Uterus (tissue), 2 donors: Measurements from ENCODE around the gene CGNL1.

Experiments
- POLR2A ChIP-seq, 2 donors: fragments of 450-650 bp; IDR thresholded peaks; one replicate each; pipeline ENCODE4 v1.6.1; 2016; ENCODE audit warnings: antibody characterized with exemption in 2 of 2, mild to moderate bottlenecking in 1 of 2, moderate library complexity in 1 of 2
- TF ChIP-seq, protein P1 (sequence below), 4 experiments: fragments of 200-600 bp in 2 of 4; fragments of 450-650 bp in 2 of 4; sonication (generic) in 2 of 4; IDR thresholded peaks; one replicate each; pipeline ENCODE4 v1.5.1; 2016 to 2019; ENCODE audit warnings: antibody characterized with exemption in 4 of 4, mild to moderate bottlenecking in 2 of 4, moderate library complexity in 1 of 4

DNA sequence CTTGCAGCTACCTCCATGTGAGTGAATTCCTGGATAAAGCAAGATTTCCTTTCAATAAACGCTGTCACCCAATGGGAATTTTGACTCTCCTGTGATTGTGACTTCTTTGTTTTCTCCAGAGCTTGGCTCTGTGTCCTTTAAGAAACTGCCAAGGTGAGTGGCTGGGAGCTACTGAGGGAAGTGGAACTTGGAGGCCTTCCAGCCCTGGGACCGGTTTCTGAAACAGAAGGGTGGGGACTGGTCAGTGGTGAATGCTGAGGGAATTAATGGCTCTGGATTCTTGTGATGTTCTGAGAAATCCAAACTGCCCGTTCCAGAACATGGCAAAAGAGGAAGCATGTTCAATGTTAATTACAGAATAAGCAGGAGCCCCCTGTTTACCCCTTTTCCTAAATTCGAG, 174.3 kb downstream of the CGNL1 start:
- TF ChIP-seq, protein P1, sequence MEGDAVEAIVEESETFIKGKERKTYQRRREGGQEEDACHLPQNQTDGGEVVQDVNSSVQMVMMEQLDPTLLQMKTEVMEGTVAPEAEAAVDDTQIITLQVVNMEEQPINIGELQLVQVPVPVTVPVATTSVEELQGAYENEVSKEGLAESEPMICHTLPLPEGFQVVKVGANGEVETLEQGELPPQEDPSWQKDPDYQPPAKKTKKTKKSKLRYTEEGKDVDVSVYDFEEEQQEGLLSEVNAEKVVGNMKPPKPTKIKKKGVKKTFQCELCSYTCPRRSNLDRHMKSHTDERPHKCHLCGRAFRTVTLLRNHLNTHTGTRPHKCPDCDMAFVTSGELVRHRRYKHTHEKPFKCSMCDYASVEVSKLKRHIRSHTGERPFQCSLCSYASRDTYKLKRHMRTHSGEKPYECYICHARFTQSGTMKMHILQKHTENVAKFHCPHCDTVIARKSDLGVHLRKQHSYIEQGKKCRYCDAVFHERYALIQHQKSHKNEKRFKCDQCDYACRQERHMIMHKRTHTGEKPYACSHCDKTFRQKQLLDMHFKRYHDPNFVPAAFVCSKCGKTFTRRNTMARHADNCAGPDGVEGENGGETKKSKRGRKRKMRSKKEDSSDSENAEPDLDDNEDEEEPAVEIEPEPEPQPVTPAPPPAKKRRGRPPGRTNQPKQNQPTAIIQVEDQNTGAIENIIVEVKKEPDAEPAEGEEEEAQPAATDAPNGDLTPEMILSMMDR (IDR thresholded peaks at IDR 0.05) = no peak
- TF ChIP-seq POLR2A (IDR thresholded peaks at IDR 0.05) = no peak
